ENCODE data around the gene PIK3CD. TPM values are rescaled to one million over a fixed set of nuclear protein-coding genes. Genes with fewer than 3 reads are reported as not detected.

PIK3CD gene
- 3.8 and 6.2 TPM in 2 replicates for total RNA-seq

GRCh38 chr1:9651565-9652378, at the start of gene PIK3CD:
PIK3CD (plus strand) TSS chr1:9651731; CDS start chr1:9710456, 58,725 bp downstream.

Other genes with a start within 250 kb of the PIK3CD start
- gene SLC25A33, start 112.3 kb upstream of the PIK3CD start, total RNA-seq = 3.6 and 9.4 TPM in 2 replicates
- 5.7 and 6.7 TPM in 2 replicates for gene TMEM201, start 62.8 kb upstream of the PIK3CD start, total RNA-seq
- gene CLSTN1, start 172.2 kb downstream of the PIK3CD start, total RNA-seq = 59.4 and 77.4 TPM in 2 replicates